ENCODE measurements around the gene AGO1. TPM values are rescaled to one million over a fixed set of nuclear protein-coding genes. Genes with fewer than 3 reads are reported as not detected.
"Not testable (repeated sequence)": the region's sequence is repeated elsewhere in the genome, so short reads cannot be mapped to it uniquely, and the experiment has no call there.

The AGO1 gene
- total RNA-seq, 4 donors from 2014 or later, result 21.8 to 27.7 (median 25.4) TPM

- H3K4me3 ChIP-seq (replicated peaks in 1 of 3), result no peak overlapping the region
- intact Hi-C loops (cut with DNase I), result no loop called here
- no peak overlapping the region for H3K27ac ChIP-seq
- DNase-seq, result no peak
- peaks cover 4 to 8% of the 10 kb centered on the region in 2 donors for H3K36me3 ChIP-seq
- H3K4me1 ChIP-seq, result peaks cover 7 to 11% of the 10 kb centered on the region in 2 donors
- H3K27me3 ChIP-seq, result no peaks in the 10 kb centered on the region
- WGBS, 2 donors, result 59 to 64% methylated on average over 3 of the region's 3 CpGs
- H3K9me3 ChIP-seq, result no peaks in the 10 kb centered on the region
- no peak for TF ChIP-seq POLR2A (IDR thresholded peaks at IDR 0.05)
- TF ChIP-seq CTCF (IDR thresholded peaks at IDR 0.05), result no peak
Observed at GRCh38 chr1:35886577-35887431, 3.8 kb downstream of the AGO1 start.

- no peak overlapping the region for H3K4me3 ChIP-seq (replicated peaks in 1 of 3)
- intact Hi-C loops (cut with DNase I), result no loop called here
- H3K9me3 ChIP-seq, result no peaks in the 10 kb centered on the region
- DNase-seq, result no peak
- TF ChIP-seq POLR2A (IDR thresholded peaks at IDR 0.05), result no peak
- H3K27ac ChIP-seq, result no peak overlapping the region
- WGBS, 2 donors, result 87 to 92% methylated on average over 2 of the region's 2 CpGs
- H3K36me3 ChIP-seq, result peaks cover 4 to 10% of the 10 kb centered on the region in 2 donors
- H3K27me3 ChIP-seq, result no peaks in the 10 kb centered on the region
- peaks cover 7 to 11% of the 10 kb centered on the region in 2 donors for H3K4me1 ChIP-seq
Observed at GRCh38 chr1:35887508-35887907, 4.5 kb downstream of the AGO1 start.

GRCh38 chr1:35888255-35888654 is 5.2 kb downstream of the AGO1 start:
- intact Hi-C loops (cut with DNase I), result no loop called here
- Histone ChIP-seq H3K27me3 (no peaks in the 10 kb centered on the region), H3K4me1 (peaks cover 7 to 11% of the 10 kb centered on the region in 2 donors), H3K4me3 (replicated peaks in 1 of 3) (no peak overlapping the region), H3K9me3 (no peaks in the 10 kb centered on the region), H3K27ac (no peak overlapping the region), H3K36me3 (peaks cover 8 to 17% of the 10 kb centered on the region in 2 donors)
- no peak for TF ChIP-seq CTCF (IDR thresholded peaks at IDR 0.05)
- no peak for TF ChIP-seq POLR2A (IDR thresholded peaks at IDR 0.05)
- 91 to 98% methylated on average over 11 of the region's 11 CpGs for WGBS, 2 donors
- DNase-seq, result no peak

GRCh38 chr1:35888981-35889380 is 6.0 kb downstream of the AGO1 start:
- H3K4me1 ChIP-seq; intact Hi-C loops (cut with DNase I); H3K27me3 ChIP-seq; H3K9me3 ChIP-seq; H3K4me3 ChIP-seq (replicated peaks in 1 of 3); H3K27ac ChIP-seq; DNase-seq: not testable (repeated sequence)
- 86 to 89% methylated on average over 3 of the region's 3 CpGs for WGBS, 2 donors
- H3K36me3 ChIP-seq, result peaks cover 11 to 24% of the 10 kb centered on the region in 2 donors

- Histone ChIP-seq H3K9me3 (no peaks in the 10 kb centered on the region), H3K27me3 (no peaks in the 10 kb centered on the region), H3K27ac (no peak overlapping the region), H3K4me1 (no peaks in the 10 kb centered on the region), H3K36me3 (peaks cover 16 to 48% of the 10 kb centered on the region in 2 donors), H3K4me3 (replicated peaks in 1 of 3) (no peak overlapping the region)
- DNase-seq, result no peak
- TF ChIP-seq POLR2A (IDR thresholded peaks at IDR 0.05) (no peak), CTCF (IDR thresholded peaks at IDR 0.05) (no peak)
- 89 to 95% methylated on average over 5 to 14 of the region's 14 CpGs for WGBS, 2 donors
- intact Hi-C loops (cut with DNase I), result no loop called here
Observed at GRCh38 chr1:35893051-35893879, 10.3 kb downstream of the AGO1 start.
